HK-2 (cell line): Measurements from ENCODE around the gene BBOX1.

Experiments
- DNase-seq: peaks from one replicate; pipeline ENCODE4 v3.0.0-alpha.2; 2018; ENCODE audit not compliant: unreplicated experiment

BBOX1 gene

GRCh38 chr11:27025312-27025955 is 15.2 kb upstream of the BBOX1 start:
- DNase-seq, result no peak

- DNase-seq, result no peak
Measured at GRCh38 chr11:27025957-27026733, 14.5 kb upstream of the BBOX1 start.

- DNase-seq, result no peak
Measured at GRCh38 chr11:27028561-27028965, 12.1 kb upstream of the BBOX1 start.

GRCh38 chr11:27029966-27030365 is 10.6 kb upstream of the BBOX1 start:
- DNase-seq, result no peak

GRCh38 chr11:27031754-27032153 is 8.9 kb upstream of the BBOX1 start:
- DNase-seq, result no peak

GRCh38 chr11:27039873-27040272 is 742 bp upstream of the BBOX1 start:
- no peak for DNase-seq

- no peak for DNase-seq
Measured at GRCh38 chr11:27041141-27041899, 705 bp downstream of the BBOX1 start.

- DNase-seq, result no peak
Measured at GRCh38 chr11:27046956-27047355, 6.3 kb downstream of the BBOX1 start.

- DNase-seq, result no peak
Measured at GRCh38 chr11:27052668-27053067, 12.1 kb downstream of the BBOX1 start.

- no peak for DNase-seq
Measured at GRCh38 chr11:27055065-27055682, 14.6 kb downstream of the BBOX1 start.

GRCh38 chr11:27057091-27057780 is 16.6 kb downstream of the BBOX1 start:
- no peak for DNase-seq

GRCh38 chr11:27058456-27058855 is 17.8 kb downstream of the BBOX1 start:
- DNase-seq, result no peak

GRCh38 chr11:27059431-27059830 is 18.8 kb downstream of the BBOX1 start:
- DNase-seq, result no peak

GRCh38 chr11:27060816-27061460 is 20.3 kb downstream of the BBOX1 start:
- DNase-seq, result no peak

GRCh38 chr11:27061461-27061821 is 20.8 kb downstream of the BBOX1 start:
- no peak for DNase-seq

- DNase-seq, result no peak
Measured at GRCh38 chr11:27064086-27064485, 23.5 kb downstream of the BBOX1 start.

- no peak for DNase-seq
Measured at GRCh38 chr11:27075192-27075591, 34.6 kb downstream of the BBOX1 start.

- DNase-seq, result no peak
Measured at GRCh38 chr11:27075655-27076054, 35.0 kb downstream of the BBOX1 start.

GRCh38 chr11:27076121-27076589 is 35.5 kb downstream of the BBOX1 start:
- DNase-seq, result no peak

GRCh38 chr11:27081056-27081455 is 40.4 kb downstream of the BBOX1 start:
- DNase-seq, result no peak

GRCh38 chr11:27083241-27083640 is 42.6 kb downstream of the BBOX1 start:
- no peak for DNase-seq
